ENCODE data around the gene RAB11B.

DNA sequence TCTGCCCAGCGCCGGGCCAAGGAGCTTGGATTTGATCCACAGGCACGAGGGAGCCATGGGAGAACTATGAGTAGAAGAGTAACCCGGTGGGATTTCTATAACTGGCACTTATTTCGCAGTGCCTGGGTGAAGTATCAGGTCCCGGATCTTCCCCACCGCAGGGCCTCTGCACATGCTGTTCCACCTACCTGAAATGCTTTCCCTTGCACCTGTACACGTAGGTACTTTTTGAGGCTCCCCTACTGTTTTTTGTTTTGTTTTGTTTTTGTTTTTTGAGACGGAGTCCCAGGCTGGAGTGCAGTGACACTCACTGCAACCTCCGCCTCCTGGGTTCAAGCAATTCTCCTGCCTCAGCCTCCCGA lies 46.7 kb upstream of the RAB11B start:
- TF ChIP-seq CTCF (IDR thresholded peaks at IDR 0.05 in 2 of 3, conservative IDR thresholded peaks at IDR 0.05 in 1 of 3; ENCODE audit: borderline replicate concordance in 1 of 3, insufficient read depth in 1 of 3, low read depth in 2 of 3, low read length in 2 of 3) = no peak
- no peak for TF ChIP-seq MAX (IDR thresholded peaks at IDR 0.05)
- TF ChIP-seq ZNF274 (IDR thresholded peaks at IDR 0.05; ENCODE audit: low read depth, low read length) = no peak
- TF ChIP-seq RAD21 (IDR thresholded peaks at IDR 0.05; ENCODE audit: low read depth) = no peak
- TF ChIP-seq ATF3 (IDR thresholded peaks at IDR 0.05) = no peak
